Stimulated activated CD4-positive, alpha-beta T cell treated with anti-CD3 and anti-CD28 coated beads, Interleukin-1b, Interleukin-23, amount 100 ng/mL, for 4 hours (primary cell): ENCODE data around the gene CIBAR2.

Experiments
- DNase-seq, 2 donors: peaks; one replicate each; pipeline ENCODE4 v3.0.0-alpha.2; 2020; ENCODE audit warnings: low read depth in 2 of 2

CIBAR2 gene

DNA sequence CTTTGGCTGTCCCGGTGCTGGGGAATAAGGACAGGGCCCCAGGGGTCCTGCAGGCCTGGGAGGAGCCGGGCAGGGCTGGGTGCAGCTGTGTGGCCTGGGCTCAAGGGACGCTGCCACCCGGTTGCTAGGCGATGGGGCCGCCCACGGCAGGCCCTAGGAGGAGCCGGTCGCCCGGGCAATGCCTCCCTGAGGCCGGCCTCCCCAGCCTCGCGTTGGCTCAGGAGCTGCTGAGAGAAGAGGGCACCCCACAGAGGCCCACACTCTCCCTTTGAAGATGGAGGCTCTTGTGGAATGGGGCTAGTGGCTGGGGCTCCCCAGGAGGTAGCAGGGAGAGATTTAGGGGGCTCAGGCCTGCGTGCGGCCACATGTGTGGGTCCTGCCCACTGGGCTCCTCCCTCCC lies at the start of gene CIBAR2:
CIBAR2 (minus strand) TSS at position 109 of the 400 bp plus-strand sequence. CDS start 120 bp downstream, outside the sequence.
- DNase-seq = no peak

DNA sequence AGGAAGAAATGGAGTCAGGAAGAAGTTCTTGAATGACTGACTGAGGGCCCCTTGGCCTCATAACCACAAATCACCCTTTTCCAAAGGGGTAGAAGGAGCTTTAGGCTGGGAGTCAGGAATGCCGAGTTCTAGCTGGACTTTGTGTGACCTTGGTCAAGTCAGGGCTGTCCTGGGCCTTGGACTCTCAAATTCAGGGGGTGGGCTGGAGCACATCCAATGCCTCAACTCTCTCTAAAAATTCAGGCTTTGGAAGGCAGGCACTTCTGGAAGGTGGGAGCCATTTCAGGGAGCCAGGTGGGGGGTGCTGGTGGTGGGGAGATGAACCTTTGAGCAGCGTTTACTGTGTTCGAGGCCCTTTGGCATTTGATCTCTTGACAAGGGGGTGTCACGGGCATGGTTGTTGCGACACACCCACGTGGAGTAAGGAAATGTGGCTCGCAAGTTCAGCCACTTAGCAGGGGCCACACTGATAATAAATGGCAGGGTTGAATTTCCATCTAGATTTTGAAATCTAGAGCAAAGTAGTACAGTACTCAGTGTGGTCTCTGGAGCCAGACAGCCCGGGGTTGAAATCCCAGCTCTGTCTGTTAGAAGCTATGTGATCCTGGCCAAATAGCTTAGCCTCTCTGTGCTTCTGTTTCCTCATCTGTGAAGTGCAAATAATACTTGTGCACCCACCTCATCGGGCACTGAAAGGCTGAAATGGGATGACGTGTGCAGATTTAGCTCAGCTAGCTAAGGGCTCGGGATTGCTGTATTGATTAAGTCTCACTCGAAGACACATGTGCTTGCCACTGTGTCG lies 47.1 kb upstream of the CIBAR2 start:
- DNase-seq = no peak

DNA sequence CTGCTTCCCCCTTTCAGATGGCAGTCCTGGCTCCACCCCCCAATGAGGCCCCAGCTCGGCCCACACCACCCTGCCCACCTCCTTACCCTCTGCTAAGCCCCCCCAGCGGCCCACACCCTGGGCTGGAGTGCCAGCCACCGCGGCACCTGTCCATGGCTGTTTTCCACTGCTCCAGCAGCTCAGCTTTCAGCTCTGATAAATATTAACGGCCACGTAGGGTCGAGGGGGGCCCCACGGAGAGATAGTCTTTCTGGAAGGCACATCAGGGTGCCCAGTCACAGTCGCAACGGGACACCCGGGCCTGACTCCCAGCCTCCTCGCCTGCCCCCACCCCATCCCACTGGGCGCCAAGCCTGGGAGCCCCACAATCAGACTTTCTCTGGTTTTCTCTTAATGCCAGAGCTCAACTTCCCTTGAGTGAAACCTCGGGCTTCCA lies 46.5 kb upstream of the CIBAR2 start:
- DNase-seq = no peak

DNA sequence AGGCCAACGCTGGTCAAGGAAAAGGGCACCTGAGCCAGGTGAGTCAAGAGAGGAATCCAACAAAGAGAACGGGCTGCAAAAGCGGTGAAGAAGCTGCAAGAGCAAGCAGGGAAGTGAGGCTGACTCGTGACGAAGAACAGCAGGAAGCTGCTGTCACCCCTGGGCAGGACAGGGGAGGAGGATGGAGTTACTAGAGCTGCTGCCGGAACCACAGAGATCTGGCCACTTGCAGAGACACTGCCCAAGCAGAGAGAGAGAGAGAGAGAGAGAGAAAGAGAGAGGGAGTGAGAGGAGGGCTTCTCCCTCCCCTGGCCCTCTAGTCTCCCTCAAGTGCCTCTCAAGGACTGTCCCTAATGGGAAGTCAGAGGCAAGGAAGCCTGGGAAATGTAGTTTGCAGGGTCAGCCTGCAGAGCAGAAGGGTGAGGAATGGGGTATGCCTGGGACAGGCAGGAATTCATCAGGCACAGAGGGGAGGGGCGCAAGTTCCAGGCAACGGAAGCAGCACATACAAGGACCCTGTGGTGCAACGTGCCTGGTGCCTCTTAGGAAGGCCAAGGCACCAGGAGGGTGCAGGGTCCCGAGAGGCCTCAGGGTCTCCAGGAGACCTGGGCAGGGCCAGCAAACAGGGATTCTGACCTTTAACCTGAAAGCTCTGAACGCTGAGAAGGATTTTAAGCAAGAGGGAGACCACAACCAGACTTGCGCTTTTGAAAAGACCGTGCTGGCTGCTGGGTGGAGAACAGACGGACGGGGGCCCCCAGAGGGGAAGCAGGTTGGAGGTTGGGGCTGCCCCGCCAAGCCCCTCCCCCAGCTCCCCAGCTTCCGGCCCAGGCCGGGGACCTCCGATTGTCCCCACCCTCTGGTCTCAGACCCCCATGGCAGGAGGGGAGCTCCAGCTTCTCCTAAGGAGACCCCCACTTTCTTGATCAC lies 45.8 kb upstream of the CIBAR2 start:
- DNase-seq = no peak

DNA sequence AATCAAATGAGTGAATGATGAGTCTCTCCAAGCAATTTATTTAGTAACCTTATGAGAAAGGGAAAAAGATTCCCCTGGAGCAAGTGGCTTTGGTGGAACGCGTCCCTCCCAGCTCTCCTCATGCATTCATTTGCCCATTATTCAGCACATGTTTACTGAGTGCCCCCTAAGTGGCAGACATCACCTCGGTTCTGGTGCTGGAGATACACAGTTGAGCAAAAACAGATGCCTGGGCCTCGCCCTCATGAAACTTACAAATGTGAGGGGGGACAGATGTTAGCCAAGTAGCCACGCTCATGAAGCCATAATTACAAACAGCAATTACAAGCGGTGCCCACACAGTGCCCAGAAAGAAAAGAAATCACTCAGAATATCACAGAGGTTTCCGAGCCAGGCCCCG lies 45.1 kb upstream of the CIBAR2 start:
- DNase-seq = no peak

DNA sequence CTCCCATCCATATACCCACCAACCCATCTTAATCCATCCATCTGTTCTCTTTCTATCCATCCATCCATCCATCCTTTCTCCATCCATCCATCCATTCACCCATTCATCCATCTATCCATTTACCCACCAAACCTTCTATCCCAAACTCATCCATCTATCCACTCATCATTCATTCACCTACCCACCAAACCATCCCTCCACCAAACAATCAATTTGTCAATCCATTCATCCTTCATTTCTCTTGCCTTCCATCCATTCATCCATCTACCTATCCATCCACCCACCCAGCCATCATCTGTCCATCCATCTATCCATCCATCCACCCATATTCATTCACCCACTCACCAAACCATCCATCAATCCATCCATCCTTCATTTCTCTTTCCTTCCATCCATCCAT lies 44.6 kb upstream of the CIBAR2 start:
- no peak for DNase-seq

DNA sequence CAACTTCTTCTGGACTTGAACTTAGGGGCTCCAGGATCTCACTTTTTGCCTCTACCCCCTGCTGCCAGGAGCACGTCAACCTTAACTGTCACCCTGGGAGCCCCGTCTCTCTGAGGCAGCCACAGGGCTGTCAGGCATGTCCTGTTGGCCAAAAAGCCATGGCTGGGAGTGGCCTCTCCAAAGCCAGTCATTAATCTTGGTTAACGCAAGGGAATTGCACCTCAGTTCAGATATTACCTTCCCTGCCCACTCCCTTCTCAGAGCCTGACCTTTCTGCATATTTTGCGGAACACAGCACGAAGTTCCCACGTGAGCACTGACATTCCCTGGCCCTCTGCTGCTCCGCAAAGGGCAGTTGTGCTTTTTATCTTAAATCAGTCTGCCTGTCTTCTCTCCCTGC lies 44.2 kb upstream of the CIBAR2 start:
- DNase-seq = no peak

DNA sequence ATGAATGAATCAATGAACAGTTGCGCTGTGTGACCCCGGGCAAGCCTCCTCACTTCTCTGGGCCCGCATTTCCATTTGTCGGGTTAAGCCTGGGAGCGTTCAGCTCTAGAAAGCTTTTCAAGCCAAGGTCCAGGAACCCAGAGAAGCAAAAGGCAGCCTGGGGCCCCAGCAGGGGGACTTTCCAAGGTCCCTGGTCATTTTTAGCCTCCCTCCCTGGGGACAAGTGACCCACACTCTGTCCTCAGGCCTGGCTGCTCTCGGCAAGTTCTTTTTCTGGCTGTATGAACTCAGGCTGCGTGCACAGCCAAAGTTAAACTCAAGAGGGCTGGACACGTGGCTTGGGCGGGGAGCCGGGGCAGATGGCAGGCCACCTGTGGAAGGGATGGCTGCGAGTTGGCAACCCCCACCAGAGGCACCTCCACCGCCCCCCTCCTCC lies 41.4 kb upstream of the CIBAR2 start:
- DNase-seq = no peak

DNA sequence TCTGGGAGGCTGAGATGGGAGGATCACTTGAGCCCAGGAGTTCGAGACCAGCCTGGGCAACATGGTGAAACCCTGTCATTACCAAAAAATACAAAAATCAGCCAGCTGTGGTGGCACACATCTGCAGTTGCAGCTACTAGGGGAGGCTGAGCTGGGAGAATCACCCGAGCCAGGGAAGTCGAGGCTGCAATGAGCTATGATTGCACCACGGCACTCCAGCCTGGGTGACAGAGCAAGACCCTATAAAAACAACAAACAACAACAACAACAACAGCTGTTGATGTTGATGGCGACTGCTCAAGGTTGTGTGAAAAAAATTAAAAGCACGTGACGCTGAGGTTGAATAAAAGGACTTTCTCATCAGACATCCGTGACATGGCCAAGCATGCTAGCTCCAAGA lies 40.8 kb upstream of the CIBAR2 start:
- DNase-seq = no peak

DNA sequence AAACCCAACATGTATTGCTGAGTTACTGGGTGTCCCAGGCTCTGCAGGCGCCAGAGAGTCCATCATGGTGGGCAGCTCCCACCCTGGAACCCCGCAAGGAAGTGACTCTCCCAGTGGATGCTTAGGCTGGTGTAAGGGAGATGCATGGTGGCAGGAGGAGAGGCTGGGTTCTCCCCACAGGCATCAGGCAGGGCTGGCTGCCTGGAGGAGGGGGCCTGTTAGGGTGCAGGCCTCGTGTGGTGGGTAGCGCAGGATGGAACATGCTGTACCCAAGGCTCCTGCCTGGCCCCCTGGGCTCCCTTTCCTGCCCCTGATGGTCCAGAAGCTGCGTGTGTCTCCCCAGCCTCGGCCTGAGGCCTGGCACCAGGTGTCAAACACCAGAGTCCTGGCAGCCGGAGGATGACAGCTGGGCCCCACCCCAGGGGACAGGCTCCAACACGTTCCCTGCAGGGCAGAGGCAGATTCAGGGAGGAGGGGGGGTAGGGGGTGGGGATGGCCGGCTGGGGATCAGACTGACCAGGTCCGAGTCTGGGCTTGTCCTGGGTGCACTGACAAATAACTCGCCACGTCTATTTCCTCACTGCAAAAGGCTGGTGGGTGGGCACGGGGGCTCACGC lies 40.2 kb upstream of the CIBAR2 start:
- DNase-seq = no peak

DNA sequence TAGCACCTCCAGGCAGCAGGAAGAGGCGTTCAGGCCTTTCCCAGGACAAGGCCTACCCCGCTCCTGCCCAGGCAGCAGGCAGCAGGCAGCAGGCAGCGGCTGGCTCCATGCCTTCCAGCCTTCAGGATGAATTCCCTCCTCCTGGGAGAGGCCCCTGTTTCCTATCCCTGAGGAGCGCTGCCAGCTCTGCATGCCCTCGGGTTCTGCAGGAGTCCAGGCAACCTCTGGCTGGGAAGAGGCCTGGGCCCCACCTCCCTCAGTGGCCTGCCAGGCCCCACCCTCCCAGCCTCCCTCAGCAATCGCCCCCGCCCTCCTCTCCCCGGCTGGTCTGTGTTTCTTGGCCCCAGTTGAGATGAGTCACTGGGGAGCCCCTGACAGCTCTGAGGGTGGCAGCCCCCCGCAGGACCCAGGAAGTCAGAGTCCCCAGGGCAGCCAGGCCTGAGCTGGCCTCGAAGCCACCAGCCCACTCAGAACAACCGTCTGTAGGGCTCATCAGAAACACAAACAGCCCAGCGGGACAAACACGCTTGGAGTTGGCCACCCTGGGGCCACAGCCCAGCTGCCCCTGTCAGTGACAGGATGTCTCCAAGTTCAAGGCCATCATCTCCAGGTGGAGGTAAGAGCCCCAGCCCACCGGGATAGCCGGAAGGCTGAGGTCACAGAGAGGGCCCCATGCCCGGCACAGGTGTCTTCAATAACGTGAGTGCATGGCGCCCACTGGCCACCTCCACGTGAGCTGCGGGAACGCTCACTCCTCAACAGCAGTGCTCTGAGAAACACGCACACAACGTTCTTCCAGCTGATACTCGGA lies 39.5 kb upstream of the CIBAR2 start:
- DNase-seq = no peak

DNA sequence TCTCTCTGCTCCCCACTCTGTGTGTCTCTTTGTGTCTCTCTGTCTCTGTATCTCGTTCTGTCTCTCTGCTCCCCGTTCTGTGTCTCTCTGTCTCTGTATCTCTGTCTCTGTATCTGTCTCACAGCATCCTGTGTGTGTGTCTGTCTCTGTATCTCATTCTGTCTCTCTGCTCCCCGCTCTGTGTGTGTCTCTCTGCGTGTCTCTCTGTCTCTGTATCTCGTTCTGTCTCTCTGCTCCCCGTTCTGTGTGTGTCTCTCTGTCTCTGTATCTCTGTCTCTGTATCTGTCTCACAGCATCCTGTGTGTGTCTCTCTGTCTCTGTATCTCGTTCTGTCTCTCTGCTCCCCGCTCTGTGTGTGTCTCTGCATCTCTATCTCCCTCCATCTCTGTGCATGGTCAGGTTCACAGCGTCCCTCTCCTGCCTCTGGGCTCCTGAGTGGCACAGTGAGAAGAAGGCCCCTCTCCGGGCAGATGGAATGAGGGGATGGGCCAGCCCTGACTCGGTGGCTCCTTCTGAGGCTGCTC lies 38.9 kb upstream of the CIBAR2 start:
- no peak for DNase-seq

DNA sequence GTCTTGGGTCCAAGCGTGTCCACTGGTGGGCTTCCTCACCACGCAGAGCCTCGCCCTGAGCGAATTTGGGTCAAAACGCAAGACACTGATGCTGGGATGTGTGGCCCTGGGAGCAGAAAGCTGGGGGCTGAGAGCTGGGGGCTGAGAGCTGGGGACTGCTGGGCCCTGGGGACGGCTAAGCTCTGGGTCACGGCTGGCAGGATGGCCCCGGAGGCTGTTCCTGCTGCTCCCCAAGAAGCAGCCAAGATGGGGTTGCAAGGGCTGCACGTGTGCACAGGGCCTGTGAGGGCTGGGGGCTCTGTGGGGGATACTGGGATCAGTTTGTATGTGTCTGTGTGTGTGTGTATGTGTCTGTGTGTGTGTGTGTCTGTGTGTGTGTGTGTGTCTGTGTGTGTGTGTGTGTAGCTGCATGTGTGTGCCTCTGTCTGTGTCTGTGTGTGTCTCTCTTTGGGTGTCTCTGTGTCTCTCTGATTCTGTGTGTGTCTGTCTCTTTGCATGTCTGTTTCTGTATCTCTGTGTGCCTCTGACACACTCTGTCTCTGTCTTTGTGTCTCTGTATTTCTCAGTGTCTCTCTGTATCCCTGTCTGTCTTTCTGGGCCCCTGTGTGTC lies 38.2 kb upstream of the CIBAR2 start:
- DNase-seq = no peak

DNA sequence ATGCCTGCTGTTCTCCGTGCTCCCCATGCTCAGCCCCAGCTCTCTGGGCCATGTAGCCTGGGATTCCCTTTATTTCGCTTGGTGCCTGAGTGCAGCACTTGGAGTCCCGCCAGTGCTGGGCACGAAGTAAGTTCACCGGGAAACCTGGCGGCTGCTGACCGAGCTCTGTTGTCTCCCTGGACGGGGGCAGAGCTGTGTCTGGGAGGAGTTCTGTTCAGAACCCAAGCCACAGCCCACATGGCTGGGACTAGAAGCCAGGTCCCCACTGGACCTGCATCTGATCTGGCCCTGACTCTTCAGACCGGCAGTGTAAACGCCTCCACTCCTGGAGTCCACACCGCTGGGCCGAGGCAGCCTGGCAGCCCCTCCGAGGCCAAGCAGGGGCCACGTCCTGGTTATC lies 37.5 kb upstream of the CIBAR2 start:
- DNase-seq = no peak

DNA sequence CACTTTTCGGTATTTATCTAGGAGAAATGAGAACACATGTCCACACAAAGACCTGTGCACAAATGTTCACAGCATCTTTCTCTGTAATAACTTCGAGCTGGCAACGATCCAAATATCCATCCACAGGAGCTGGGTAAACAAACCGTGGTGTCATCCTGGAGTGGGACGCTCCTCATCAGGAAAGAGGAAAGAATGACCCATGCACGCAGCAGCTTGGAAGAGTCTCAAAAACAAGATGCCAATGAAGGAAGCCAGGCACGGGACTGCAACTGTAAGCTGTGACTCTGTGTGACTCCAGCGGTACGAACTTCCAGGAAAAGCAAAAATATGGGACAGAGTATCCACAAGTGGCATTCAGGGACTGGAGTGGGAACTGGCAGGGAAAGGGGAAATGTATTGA lies 36.7 kb upstream of the CIBAR2 start:
- DNase-seq = no peak

DNA sequence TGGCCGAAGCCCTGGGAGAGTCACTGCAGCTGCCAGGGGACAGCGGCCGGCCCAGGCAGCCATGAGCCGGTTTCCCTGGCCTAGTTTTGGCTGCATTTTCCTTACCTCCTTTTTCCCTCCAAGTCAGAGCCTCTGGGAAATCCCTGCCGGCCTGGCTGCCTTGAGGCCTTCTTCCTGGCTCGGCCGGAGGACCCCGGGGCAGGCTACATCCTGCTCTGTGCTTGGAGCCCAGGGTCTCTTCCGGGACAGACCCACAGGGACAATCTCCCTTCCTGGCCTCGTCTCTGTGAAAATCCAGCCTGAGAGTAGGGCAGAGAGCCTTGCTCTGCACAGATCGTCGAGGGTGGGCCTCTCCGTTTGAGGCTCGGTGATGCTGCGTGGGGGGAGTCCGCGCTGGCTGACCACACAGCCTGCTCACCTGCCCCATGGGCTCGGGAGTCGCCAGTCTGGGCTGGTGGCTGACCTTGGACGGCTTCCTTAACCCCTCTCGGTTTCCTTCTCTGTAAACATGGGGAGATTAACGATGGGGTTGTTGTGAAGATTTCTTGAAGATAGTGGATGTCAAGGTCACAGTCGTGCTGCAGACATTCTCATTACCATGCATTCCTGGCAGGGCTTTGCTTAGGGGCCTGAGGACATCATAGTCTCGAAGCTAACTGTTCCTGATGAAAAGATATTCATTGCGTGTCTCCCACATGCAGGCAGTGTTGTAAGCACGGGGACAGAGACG lies 34.8 kb upstream of the CIBAR2 start:
- no peak for DNase-seq

DNA sequence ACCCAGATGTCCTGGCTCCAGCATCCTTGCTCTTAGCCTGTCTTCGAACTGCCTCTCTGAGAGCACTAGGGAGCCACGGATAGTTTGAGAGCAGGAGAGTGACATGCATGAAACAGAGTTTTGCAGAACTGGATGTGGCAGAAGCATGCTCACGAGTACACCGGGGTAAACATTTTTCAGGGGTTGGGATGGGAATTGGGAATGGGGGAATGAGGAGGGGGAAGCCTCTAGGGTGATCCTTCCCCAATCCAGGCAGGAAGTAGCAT lies 34.2 kb upstream of the CIBAR2 start:
- no peak for DNase-seq

DNA sequence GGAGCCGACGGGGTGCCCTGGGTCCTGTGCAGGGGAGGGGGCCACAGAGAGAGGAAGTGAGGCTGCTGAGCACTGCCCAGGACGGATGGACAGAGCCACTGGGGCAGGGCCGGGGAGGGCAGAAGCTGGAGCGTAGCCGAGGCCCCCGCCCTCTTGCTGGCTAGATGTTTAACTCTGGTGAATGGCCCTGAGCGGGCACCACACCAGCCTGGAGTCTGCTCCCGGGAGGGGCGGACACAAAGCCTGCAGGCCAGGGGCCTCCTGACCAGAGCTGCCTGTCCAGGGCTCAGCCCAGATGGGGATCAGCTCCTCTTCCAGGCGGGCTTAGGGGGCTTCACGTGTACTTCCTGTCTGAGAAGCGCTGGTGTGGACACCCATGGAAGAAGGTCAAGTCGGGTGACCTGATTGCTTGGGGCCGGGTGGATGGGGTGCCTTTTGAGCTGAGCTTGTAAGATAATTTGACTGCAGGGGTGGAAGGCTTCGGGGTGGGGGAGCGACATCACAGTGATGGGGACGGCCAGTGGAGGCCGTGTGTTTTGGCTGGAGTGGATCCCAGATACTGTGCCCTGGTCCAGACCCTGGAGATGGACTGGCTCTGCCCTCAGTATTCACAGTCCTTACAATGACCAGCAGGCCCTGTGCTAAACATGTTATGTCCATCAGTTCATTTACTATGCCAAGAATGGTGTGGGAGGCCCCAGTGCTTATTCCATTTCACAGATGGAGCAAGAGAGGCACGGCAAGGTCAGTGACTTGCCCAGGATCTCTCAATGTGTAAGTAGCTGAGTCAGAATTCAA lies 33.7 kb upstream of the CIBAR2 start:
- no peak for DNase-seq

DNA sequence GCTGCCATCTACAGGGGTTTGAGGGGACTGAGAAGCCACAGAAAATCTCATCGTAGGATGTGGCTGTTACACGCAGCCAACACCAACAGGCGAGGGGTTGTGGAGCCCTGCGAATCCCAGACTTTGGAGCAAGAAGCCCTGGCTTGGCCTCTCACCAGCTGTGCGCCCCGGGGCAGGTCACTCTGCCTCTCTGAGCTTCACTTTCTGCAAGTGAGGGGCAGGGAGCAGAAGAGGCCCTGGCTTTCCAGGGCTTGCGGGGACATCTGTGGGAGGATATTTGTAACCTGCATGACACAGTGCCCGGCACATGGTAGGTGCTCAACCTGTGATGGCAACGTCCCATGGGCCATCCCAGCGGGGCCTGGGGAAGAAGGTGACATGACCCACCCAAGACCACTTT lies 32.9 kb upstream of the CIBAR2 start:
- no peak for DNase-seq
